ENCODE data around the gene LGR4. TPM values are rescaled to one million over a fixed set of nuclear protein-coding genes. Genes with fewer than 3 reads are reported as not detected.

The LGR4 gene
- total RNA-seq, 2 donors from 2014 or later = 31.1 to 40.6 TPM

GRCh38 chr11:27467181-27467913, 5.2 kb downstream of the LGR4 start:
- no peak for DNase-seq (ENCODE audit: low spot score)
- H3K36me3 ChIP-seq = no peaks in the 10 kb centered on the region
- H3K4me3 ChIP-seq = no peak overlapping the region
- H3K27me3 ChIP-seq = no peaks in the 10 kb centered on the region
- no peaks in the 10 kb centered on the region for H3K9me3 ChIP-seq
- no peak for TF ChIP-seq CTCF (IDR thresholded peaks at IDR 0.05)
- H3K4me1 ChIP-seq = peaks cover 0 to 71% of the 10 kb centered on the region in 2 donors
- H3K27ac ChIP-seq = peak overlapping the region in 1 of 2 donors; percentile 82

- Histone ChIP-seq H3K4me3 (no peak overlapping the region), H3K36me3 (no peaks in the 10 kb centered on the region), H3K9me3 (no peaks in the 10 kb centered on the region), H3K27me3 (no peaks in the 10 kb centered on the region), H3K27ac (peak overlapping the region in 1 of 2 donors; percentile 65), H3K4me1 (peaks cover 0 to 76% of the 10 kb centered on the region in 2 donors)
- no peak for DNase-seq (ENCODE audit: low spot score)
- no peak for TF ChIP-seq CTCF (IDR thresholded peaks at IDR 0.05)
Measured at GRCh38 chr11:27466363-27466762, 6.2 kb downstream of the LGR4 start.

GRCh38 chr11:27465629-27466028, 7.0 kb downstream of the LGR4 start:
- no peak for DNase-seq (ENCODE audit: low spot score)
- TF ChIP-seq CTCF (IDR thresholded peaks at IDR 0.05) = no peak

GRCh38 chr11:27464909-27465308, 7.7 kb downstream of the LGR4 start:
- H3K9me3 ChIP-seq = no peaks in the 10 kb centered on the region
- H3K4me1 ChIP-seq = peaks cover 0 to 62% of the 10 kb centered on the region in 2 donors
- peak overlapping the region; percentile 40 to 65 for H3K27ac ChIP-seq
- no peak overlapping the region for H3K4me3 ChIP-seq
- H3K27me3 ChIP-seq = no peaks in the 10 kb centered on the region
- no peak for DNase-seq (ENCODE audit: low spot score)
- H3K36me3 ChIP-seq = no peaks in the 10 kb centered on the region
- TF ChIP-seq CTCF (IDR thresholded peaks at IDR 0.05) = no peak

More at GRCh38 chr11:27465629-27466028, 7.0 kb downstream of the LGR4 start:
- peaks cover 0 to 69% of the 10 kb centered on the region in 2 donors for H3K4me1 ChIP-seq
- H3K9me3 ChIP-seq = no peaks in the 10 kb centered on the region
- H3K4me3 ChIP-seq = no peak overlapping the region
- H3K27me3 ChIP-seq = no peaks in the 10 kb centered on the region
- peak overlapping the region; percentile 40 to 65 for H3K27ac ChIP-seq
- H3K36me3 ChIP-seq = no peaks in the 10 kb centered on the region

GRCh38 chr11:27464289-27464696, 8.3 kb downstream of the LGR4 start:
- no peak for TF ChIP-seq CTCF (IDR thresholded peaks at IDR 0.05)
- DNase-seq (ENCODE audit: low spot score) = no peak
- Histone ChIP-seq H3K9me3 (no peaks in the 10 kb centered on the region), H3K4me3 (no peak overlapping the region), H3K36me3 (no peaks in the 10 kb centered on the region), H3K27me3 (no peaks in the 10 kb centered on the region), H3K27ac (peak overlapping the region; percentile 35 to 65), H3K4me1 (peaks cover 0 to 56% of the 10 kb centered on the region in 2 donors)
